GM20000 (cell line): ENCODE data around the gene ZNF428.

Experiments used
- DNase-seq: peaks from one replicate; pipeline ENCODE4 v3.0.0; 2012; ENCODE audit warnings: low spot score
- TF ChIP-seq, protein P1 (sequence below): IDR thresholded peaks from 2 replicates; pipeline ENCODE4 v1.5.1; 2012; ENCODE audit warnings: mild to moderate bottlenecking, control low read depth; ENCODE audit errors: extremely low read depth, missing control alignments

ZNF428 gene

DNA sequence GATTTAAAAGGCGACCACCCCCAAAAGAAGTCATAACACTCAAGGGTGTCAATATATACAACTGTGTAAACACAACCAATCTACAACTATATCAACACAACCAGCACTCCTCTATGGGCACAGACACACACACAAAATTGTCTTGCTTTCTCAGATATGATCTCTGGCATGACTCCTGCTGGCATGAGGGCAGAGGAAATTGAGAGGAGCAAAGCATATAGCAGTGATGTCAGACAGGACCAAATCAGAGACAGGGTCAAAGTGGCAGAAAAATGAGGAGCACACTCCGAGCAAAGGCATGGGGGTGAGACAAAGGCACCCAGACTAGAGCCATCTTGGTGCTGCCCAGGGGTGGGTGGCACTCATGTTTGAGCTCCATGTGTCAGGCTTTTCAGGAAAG, 33.1 kb downstream of the ZNF428 start:
- DNase-seq: no peak
- TF ChIP-seq, protein P1, sequence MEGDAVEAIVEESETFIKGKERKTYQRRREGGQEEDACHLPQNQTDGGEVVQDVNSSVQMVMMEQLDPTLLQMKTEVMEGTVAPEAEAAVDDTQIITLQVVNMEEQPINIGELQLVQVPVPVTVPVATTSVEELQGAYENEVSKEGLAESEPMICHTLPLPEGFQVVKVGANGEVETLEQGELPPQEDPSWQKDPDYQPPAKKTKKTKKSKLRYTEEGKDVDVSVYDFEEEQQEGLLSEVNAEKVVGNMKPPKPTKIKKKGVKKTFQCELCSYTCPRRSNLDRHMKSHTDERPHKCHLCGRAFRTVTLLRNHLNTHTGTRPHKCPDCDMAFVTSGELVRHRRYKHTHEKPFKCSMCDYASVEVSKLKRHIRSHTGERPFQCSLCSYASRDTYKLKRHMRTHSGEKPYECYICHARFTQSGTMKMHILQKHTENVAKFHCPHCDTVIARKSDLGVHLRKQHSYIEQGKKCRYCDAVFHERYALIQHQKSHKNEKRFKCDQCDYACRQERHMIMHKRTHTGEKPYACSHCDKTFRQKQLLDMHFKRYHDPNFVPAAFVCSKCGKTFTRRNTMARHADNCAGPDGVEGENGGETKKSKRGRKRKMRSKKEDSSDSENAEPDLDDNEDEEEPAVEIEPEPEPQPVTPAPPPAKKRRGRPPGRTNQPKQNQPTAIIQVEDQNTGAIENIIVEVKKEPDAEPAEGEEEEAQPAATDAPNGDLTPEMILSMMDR: no peak

DNA sequence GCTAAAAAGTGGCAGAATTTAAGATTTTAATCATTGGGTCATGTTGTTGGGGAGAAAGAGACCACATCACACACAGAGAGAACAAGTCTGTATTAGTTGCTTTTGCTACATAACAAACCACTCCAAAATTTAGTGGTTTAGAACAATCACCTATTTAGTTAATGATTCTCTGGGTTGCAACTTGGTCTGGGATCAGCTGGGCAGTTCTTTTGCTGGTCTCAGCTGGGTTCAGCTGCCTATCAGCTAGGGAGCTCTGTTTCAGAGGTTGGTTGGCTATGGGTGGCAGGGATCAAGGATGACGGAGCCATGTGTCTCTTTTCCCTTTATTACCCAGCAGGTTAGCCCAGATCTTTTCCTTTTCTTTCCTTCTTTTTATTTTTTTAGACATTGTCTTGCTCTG, 34.9 kb downstream of the ZNF428 start:
- TF ChIP-seq, protein P1: no peak
- no peak for DNase-seq

- DNase-seq: no peak
- TF ChIP-seq, protein P1: no peak
These were observed 36.9 kb downstream of the ZNF428 start for GRCh38 chr19:43582495-43582894.

DNA sequence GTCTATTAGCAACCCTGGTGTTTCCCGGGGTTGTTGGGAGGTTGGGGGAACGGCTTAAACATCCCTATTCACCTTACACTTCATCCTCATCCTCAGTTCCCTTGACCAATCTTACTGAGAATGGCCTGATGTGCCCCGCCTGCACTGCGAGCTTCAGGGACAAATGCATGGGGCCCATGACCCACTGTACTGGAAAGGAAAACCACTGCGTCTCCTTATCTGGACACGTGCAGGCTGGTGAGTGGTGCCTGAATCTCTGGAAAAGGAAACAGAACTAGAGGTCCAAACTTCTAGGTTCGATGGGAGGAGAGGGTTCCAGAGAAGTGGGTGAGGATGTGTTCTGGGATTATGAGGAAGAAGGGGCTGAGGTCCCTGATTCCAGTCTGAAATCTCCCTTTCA, 38.0 kb downstream of the ZNF428 start:
- TF ChIP-seq, protein P1: no peak
- DNase-seq: no peak

DNA sequence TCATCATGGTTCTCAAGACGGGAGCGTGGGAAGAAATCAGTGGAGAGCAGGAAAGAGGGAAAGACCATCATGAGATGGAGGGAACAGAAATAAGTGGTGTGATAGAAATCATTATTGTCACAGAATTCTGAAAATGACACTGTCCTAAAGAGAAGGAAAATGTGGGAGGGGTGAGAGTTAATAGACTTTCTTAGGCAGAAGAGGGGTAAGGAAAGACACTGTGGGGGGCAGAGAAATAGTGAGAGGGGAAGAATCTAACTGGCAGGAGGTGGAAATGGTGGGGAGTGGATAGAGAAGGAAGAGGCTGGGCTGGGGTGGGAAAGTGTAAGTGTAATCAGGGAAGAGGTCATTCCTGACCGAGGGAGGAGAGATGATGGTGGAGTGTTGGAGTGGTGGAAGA, 40.6 kb downstream of the ZNF428 start:
- DNase-seq: no peak

GRCh38 chr19:43575955-43576878, 43.2 kb downstream of the ZNF428 start:
- TF ChIP-seq, protein P1: no peak
- no peak for DNase-seq

More for the DNA sequence above, 40.6 kb downstream of the ZNF428 start:
- TF ChIP-seq, protein P1: no peak

DNA sequence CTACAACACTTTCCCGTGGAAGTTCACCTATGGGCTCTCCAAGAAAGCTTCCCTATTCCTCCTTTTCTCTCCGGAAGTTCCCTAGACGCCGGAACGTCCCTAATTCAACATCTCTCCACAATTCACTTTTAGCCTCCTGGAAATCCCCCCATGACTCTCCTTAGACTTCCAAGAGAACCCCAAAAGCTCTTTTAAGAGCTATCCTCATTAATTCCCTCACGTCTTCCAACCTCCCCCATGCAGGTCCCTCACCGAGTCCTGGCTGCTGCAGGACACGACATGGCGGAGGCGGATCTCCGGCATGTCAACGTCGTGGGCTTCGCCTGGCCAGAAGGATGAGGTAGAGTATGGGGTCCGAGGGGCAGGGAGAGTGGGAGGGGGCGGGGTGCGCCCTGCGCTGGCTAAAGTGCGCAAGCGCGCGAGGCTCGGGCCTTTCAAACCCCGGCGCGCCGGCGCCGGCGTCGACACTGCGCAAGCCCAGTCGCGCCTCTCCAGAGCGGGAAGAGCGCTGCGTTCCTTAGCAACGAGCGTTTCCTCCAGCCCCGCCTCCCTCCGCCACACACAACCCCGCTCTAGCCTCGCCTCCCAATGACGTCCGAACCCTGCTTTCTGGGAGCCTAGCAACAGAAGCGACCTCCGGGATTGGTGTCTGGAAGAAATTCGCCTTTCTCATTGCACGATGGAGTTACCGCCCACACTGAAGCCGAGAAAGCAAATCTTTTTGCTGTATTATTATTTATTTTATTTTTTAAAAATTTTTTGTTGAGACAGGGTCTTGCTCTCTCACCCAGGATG, 44.1 kb downstream of the ZNF428 start, which contains the start of the genes PINLYP and XRCC1:
PINLYP (plus strand) TSS at position 646 of the 795 bp plus-strand sequence. CDS start 1,391 bp downstream, outside the sequence.
XRCC1 (minus strand) TSS at position 372 of the 795 bp plus-strand sequence; CDS start at position 303, 69 bp downstream.
- DNase-seq: peak; percentile 96
- TF ChIP-seq, protein P1: no peak
